HG03520 (cell line): ENCODE results near the gene GIT1.

Experiments used
- ATAC-seq: cut with Tn5 transposase; IDR thresholded peaks from one replicate; pipeline ENCODE4 v1.9.1; 2021; ENCODE audit warnings: mild to moderate bottlenecking, moderate library complexity; ENCODE audit not compliant: unreplicated experiment

GIT1 gene

DNA sequence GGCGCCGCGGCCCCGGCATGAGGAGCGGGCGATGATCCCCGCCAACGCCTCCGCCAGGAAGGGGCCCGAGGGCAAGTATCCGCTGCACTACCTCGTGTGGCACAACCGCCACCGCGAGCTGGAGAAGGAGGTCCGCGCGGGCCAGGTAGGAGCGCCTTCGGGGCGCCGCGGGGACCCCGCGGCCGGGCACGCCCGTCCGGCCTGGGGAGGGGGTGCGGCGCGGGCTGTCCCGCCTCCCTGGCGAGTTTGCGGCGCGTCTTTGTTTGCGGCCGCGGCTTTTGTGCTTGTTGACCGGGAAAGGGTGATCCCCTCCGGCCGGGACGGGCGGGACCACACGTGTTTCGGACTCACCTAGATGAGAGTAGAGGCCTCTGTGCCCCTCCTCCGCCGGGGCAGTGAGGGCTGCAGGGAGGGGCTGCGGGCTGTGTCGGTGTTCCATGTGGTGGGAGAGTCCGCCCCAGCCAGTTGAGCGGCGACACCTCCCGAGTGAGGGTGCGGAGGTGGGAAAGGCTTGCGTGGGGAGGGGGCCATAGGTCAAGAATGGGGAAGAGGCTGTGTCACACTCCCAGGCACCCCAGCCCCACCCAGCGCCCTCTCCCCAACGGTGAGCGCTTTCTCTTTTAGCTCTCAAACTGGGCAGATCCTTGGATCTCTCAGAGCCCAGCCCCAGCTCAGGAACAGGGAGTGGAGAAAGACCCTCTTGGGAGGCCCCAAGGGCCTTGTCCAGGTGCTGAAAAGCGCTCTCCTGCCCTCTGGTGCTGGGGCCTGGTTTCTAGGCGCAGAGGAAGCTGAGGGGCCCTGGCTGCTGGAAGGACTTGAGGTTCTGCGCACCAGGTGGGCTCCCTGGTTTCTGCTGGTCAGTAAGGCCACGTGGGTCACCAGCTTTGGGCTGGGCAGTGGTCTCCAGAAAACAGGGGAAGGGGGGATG is 4.4 kb upstream of the GIT1 start:
- ATAC-seq: no peak

DNA sequence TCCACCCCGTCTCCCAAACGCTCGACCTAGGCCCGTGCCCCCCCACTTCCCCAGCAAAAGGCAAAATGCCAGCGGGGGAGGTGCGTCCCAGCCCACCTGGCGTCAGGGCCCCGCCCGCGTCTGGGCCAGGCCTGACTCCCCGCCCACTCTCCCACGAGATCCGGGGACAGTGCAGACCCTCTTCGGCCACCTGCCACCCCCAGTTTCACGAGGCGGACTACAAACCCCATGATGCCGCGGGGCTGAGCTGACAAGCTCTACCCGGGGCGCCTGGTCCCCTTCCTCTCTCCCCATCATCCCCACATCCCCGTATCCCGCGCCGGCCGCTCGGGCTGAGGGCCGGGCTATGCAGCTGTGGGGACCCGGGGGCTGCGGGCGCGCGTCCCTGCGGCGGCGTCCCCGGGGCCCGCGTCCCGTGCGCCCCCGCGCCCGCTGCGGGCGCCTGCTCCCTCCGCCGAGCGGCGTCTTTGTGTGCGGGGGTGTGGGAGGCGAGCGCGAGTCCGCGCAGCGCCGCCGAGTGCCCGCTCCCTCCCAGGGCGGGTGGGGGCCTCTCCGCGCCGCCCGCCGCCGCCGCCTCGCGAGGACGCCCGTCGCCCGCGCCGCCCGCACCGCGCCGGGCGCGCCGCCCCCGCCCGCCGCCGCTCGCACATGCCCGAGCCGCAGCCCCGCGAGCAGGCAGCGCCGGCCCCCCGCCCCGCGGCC is 3.6 kb upstream of the GIT1 start, which contains the start of gene ANKRD13B:
TSS of gene ANKRD13B (plus strand) at position 283 of the 702 bp plus-strand sequence. CDS start 490 bp downstream, outside the sequence.
- ATAC-seq: no peak

DNA sequence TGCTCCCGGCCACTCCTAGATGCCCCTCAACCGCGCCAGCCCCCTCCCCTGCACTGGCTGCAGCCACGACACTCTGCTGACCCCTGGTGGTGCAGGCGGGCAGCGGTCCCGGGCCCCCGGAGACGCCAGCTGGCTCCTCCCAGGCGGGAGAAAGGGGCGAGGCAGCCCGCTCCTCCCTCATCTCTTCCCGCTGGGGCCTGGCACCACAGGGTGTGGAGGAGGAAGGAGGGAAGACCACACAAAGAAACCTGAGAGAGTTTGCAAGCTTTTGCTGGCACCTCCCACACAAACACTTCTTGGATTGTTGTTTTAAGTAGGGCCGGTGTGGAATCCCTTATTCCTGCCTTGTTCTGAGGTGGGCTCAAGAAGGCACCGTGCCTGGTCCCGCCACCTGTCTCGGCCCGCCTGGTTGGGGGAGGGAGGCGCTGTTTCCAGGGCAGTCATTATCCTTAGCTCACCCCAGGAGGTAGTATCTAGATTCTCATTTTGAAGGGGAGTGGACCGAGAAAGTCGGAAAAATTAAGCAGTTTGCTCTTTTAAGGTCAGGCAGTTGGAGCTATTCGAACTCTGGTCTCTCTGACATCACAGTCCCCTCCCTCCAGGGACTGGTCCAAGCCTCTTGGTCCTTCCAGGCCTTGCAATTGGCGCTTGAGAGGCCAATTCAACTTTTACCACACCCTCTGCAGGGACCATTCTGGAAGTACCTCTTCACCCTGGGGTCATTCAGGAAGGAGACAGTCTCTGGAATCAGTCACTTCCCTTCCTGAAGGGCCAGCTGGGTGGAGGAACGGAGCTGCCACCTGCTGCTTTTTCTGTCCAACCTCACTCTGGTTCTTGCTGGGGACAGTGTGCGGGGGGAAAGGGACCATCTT is 2.5 kb upstream of the GIT1 start:
- ATAC-seq: no peak

DNA sequence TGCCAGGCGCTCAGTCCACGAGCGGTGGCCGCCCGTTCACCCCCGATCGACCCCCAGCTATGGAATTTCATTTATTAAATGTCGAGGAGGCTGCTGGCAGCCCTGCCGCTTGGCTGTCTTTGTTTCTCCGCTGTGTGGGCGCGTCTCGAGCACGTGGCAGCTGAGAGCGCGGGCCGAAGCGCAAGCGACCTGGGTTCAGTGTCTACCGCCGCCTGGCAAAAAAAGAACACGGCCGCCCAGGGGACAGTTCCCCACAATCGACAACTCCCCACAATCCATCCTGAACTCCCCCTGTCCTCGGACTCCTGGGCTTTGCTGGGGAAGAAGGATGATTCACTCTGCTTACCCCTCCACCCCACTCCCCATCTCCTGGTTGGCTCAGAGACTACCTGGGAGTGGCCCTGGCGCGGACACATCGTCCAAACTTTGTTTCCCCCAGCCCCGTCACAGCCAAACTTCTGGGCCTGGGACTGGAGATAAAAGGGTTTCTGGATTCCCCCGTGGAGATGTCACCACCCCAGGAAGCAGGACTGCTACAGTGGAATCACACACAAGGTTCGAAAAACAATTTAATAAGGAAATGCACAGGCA is 1.8 kb upstream of the GIT1 start:
- ATAC-seq: no peak

DNA sequence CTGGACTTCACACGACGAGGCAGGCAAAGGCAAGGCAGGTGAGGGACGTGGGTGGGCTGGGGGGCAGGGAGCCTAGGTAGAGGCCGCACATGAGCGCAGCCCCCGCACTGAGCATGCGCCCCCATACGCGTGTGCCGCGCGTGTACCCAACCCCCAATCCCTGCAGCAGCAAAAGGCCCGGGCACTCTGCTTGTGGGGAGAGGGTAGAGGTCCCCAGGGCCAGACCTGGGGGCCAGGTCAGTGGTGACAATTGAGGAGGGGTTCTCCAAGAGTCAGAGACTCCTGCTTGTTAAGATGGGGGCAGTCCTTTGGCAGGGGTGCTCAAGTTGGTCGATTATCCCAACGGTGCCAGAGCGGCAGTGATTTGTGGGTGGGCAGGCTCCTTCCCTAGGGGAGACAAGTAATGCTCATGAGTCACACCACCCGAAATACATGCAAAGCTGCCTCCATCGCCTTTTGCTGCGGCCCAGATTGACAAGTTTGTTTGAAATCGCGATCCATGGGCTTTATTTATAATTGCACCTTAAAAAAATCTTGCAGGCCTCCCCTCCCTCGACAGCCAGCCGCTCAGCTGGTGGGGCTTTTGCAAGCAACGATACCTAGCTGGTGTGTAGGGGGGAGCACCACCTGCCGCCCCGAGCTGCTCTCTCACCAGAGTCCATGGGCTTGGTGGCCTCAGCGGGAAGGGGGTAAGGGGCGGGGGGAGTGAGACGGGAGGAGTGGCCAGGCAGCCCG is 1.1 kb upstream of the GIT1 start:
- ATAC-seq: no peak

DNA sequence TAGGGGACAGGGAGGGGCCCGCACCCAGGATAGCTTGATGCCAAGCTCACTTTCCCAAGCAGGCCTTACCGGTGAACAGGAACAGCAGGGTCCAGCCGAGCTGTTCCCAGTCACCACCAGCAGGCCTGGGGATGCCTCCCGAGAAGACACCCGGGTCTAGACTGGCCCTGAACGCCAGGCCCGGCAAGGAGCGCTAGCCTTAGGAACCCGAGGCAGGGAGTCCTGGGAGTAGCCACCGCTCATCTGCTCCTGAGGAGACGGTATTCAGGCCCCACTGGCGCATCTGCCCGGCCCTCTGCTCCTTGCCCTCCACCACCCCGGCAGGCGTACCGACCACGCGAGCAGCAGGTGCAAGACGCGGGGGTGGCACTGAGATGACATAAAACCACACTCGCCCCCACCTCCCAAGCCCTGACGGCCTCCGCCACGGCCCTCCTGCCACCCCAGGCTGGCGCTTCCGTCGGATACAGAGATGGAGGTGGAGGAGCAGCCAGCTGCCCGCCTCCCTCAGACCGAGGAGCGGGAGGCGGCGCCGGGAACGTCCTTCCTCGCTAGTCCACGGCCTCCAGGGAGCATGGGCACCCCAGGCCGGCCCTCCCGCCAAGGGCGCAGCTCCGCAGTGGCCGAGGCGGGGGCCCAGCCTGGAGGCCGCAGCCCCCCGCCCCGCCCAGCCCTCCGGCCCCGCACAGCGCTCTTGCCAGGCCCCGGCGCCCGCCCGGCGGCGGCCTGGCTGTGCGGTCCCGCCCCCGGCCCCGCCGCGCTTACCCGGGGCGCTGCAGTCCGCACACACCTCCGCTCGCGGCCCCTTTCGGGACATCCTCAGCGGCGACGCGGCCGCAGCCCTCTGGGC is 661 bp downstream of the GIT1 start:
- ATAC-seq: no peak

DNA sequence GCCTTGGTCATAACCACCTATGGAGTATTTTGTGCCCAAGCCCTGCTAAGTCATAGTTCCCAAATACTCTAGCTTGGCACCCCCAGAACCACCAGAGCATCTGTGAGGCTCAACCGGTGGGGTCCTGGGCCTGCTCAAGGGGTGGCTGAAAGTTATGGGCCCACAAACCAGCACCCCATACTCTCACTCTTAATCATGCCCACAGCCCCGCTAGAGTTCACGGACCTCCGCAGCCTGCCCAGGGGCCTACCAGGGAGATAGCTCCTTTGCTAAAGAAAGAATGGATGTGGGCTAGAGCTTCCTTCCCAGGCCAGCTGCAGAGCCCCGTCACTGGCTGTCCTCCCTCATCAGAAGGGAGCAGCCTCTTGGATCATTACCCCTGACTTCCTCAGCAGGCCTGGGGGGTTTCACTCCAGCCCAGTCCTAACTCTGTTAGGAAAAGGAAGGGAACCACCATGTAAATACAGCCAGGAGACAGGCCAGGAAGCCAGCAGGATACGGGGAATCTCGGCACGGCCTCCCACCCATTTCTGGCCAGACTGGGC is 1.4 kb downstream of the GIT1 start:
- ATAC-seq: no peak

DNA sequence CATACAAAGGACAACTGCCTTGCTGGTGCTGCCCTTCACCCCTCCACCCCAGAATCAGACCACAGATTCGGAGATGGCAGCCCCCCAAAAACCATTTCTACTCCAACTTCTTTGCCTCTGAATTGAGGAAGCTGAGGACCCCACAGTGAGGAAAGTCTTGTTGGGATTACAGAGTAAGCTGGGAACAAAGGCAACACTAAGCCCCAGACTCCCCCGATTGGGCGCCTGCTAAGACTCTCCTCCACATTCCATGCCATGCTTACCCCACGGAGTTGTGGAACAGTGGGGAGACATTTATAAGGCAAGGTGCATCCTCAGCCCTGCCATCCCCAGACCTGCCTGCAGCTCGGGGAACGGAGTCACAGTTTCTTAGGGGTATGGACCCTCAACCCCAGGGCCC is 1.9 kb downstream of the GIT1 start:
- no peak for ATAC-seq

DNA sequence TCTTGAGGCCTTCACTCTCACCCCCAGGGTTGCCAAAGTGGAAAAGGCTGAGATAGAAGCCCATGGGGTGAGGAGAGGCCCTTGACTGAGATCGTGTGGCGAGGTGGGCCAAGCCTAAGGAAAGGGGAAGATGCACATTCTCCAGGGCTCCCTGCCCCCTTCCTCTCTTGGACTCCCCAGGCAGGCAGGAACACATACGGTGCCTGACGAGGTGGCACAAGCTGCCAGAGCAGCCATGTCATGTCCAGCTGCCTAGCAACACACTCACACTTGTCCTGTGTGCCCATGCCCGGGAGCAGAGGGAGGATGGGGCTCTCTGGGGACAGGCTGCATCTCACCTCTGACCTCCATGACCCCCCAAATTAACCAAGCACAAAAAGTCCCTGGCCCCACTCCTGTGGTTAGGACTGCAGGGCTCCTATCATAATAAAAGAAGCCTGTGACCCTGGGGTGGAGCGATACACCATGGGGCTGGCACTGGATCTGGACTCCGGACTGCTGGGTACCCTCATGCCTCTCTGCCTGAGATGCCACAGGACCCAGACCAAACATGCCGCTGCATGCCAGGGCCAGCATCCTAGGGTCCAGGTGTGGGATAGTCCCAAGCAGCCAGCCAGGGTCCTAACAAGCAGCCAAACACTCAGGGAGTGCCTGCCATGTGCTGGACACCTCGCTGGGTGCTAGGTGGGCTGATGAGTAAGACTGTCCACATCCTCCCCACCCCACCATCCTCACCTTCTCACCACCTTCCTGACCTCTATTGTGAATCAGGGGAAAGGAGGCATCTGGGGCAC is 2.6 kb downstream of the GIT1 start:
- no peak for ATAC-seq

DNA sequence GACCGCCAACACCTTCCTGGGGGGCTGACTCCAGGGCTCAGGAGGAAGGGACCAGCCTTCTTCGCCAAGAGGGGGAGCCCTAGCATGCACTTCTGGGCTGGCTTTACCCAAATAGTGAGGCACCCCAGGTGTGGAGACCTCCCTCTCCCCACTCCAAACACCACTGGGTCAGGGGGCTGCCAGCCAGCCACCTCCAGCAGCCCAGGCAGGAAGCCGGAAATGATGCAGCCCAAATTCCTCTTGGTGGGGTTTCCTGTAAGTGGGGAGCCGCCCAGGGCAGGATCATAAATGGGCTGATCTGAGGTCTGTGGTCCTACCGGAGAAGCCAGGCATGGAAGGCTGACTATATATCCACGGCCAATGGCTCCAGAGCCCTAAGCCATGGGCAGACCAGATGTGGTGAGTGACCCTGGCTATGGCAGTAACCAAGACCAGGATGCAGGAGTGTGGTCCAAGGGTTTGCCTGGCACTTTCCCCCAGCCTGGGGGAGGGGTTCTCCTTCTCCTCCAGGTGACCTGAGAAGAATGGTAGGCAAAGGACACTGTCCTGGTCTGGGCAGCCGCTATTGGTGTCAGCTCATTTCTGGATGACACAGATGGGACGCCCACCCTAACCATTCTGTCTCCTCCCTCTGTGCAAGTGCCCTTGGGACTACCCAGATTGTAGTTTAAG is 4.2 kb downstream of the GIT1 start:
- ATAC-seq: no peak

DNA sequence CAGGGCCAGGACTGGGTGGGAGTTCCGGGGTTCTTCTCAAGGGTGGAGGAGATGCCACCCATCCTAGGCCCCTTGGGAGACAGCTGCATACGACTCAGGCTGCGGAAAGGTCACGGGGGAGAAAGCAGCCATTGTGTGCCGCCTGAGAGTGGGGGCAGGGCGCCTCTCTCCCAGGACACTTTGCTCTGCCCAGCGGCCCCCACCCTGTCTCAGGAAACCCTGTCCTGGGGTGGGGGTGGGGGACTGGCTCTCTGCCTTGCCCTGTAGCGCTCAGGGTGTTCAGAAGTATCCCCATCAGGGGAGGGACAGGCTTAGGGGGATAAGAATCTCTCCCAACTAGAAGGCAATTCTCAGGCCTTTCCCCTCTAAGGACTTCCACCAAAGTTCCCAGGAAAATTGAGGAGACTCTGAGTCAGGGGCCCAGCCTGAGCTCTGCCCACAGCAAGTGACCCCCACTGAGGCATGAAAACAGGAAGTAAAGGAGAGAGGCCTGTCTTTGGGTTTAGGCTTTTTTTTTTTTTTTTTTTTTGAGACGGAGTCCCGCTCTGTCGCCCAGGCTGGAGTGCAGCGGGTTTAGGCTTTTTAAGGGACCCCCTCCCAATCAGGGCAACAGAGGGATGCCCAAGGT is 4.9 kb downstream of the GIT1 start:
- ATAC-seq: no peak

DNA sequence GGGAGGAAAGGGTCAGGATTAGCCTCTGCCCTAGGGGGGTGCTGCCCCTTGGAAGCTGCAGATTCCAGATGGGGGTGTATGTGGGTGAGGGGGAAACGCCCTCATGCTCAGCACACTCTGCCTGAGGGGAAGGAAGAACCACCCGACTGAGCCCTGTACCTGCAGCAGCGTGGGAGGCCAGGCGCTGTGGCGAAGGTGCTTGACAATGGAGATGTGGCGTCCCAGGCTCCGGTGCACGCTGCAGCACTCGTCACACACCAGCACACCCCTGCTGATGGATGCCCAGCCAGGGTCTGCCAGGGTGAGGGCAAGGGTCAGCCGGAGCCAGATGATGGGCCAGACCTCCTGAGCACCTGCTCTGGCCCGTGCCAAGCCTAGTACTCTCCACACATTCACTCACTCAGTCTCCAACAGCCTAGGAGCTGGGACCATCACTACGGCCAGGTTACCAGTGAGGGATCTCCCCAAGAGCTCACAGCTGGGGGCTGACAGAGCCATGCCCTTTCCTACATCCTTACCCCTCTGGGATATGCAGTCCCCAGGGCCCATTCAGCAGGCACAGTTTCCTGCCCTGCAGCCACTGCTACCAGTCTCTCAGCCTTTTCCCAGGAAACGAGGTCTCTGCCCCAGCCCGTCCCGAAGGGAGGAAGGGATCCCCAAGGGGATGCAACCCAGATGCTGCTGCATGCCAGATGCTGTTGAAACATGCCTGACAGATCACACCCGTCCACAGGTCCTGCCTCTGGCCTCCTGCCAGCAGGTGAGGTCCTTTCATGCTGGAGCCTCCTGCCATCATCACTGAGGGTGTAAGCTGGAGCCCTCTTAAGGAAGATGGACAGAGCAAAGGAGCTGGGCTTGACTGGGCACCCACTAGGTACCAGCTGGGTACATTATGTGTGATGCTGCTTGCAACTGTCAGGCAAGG is 5.9 kb downstream of the GIT1 start:
- no peak for ATAC-seq

DNA sequence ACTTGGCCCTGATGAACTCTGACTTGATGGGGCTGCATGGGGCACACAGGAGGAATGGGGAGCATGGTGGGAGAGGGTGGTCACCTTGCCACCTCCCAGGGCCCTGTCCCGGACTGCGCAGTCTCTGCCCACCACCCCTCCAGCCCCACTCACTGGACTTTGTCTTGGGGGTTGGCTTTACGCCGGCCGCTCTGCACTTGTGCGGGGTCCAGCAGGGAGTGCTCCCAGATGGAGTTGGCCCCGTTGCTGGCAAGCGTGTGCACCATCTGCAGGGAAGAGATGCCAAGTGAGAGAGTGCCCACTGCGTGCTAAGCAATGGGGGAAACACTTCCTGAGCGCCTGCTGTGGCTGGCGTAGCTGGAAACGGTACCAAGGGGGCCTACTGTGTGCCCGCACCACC is 6.7 kb downstream of the GIT1 start:
- ATAC-seq: no peak

DNA sequence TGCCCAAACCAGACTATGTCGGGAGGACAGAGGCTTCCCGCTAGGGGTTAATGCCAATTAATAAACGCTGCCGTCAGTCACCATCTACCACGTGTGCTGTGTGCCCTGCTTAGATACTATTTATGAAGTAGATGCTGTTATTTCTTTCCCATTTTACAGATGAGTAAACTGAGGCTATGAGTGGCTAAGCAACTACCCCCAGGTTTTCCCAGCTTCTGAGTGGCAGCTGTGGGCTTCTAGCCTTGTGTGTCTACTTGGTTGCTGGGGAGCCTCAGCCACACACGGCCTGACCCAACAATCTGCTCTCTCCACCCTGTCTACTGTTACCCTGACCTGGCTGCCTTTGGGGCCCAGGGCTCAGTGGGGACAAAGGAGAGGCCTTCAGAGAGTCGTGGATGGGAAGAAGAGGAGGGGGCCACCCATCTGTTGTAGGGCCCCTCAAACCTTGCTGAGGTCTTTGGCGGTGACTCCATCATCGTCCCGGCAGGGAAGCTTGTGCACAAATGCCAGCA is 7.1 kb downstream of the GIT1 start:
- no peak for ATAC-seq

DNA sequence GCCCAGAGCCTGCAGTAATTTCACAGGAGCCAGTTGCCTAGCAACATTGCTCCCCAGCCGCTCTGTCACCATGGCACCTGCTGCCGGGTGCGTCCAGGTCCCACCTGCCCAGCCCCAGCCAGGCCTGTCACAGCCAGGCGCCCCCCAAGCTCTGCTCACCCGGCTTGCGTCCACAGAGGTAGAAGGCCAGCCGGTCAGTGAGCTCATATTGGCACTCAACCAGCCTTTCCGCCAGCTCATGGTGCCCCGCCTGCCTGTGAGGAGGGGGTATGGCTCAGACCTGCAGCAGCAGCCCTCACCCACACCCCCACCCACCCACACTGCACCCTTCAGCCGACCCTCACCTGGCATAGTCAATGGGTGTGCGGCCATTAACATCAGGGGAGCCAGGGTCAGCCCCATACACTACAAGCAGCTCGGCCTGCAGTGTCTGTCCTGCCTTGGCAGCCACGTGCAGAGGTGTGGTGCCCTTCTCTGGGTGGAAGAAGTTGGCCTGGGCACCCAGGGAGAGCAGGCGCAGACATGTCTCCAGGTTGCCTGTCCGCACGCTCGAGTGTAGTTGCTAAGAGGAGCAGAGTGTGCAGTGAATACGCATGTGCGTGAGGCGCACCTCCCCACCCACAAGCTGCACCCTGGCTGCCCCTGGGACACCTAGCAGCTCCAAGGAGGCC is 7.7 kb downstream of the GIT1 start:
- ATAC-seq: no peak
